HEK293 (cell line): ENCODE data around the gene TK1.

Source experiments
- BCL11A ChIP-seq: fragments of 450-650 bp; formaldehyde crosslinking; IDR thresholded peaks from 2 replicates; pipeline ENCODE4 v1.5.1; 2016; ENCODE audit warnings: low read depth, missing biosample characterization, missing genetic modification characterization
- EGR2 ChIP-seq: fragments of 450-650 bp; formaldehyde crosslinking; IDR thresholded peaks from 2 replicates; pipeline ENCODE4 v1.5.1; 2016; ENCODE audit warnings: low read depth, missing biosample characterization, missing genetic modification characterization
- IKZF3 ChIP-seq: fragments of 450-650 bp; IDR thresholded peaks from 2 replicates; pipeline ENCODE4 v1.5.0; 2018; ENCODE audit warnings: missing biosample characterization, mild to moderate bottlenecking, missing genetic modification characterization, moderate library complexity
- KLF1 ChIP-seq: fragments of 450-650 bp; formaldehyde crosslinking; IDR thresholded peaks from 2 replicates; pipeline ENCODE4 v1.5.1; 2016; ENCODE audit warnings: missing biosample characterization, missing genetic modification characterization
- MEIS1 ChIP-seq: sonication (generic); formaldehyde crosslinking; IDR thresholded peaks from 2 replicates; pipeline ENCODE4 v1.8.1; 2022; ENCODE audit warnings: missing genetic modification reagents, mild to moderate bottlenecking, borderline replicate concordance
- PRDM1 ChIP-seq: fragments of 450-650 bp; formaldehyde crosslinking; IDR thresholded peaks from 2 replicates; pipeline ENCODE4; 2016; ENCODE audit warnings: missing biosample characterization, missing genetic modification characterization
- ZBTB11 ChIP-seq: fragments of 450-650 bp; formaldehyde crosslinking; conservative IDR thresholded peaks from 2 replicates; pipeline ENCODE4 v1.5.1; 2016; ENCODE audit warnings: low read depth, missing biosample characterization, missing genetic modification characterization
- ZBTB20 ChIP-seq: fragments of 450-650 bp; formaldehyde crosslinking; IDR thresholded peaks from 2 replicates; pipeline ENCODE4 v1.5.1; 2016; ENCODE audit warnings: missing biosample characterization, missing genetic modification characterization
- ZBTB21 ChIP-seq: fragments of 450-650 bp; formaldehyde crosslinking; IDR thresholded peaks from 2 replicates; pipeline ENCODE4 v1.5.1; 2017; ENCODE audit warnings: missing biosample characterization, missing genetic modification characterization
- ZEB2 ChIP-seq: fragments of 450-650 bp; formaldehyde crosslinking; IDR thresholded peaks from 2 replicates; pipeline ENCODE4 v1.5.1; 2016; ENCODE audit warnings: missing biosample characterization, missing genetic modification characterization
- ZFHX2 ChIP-seq: fragments of 450-650 bp; formaldehyde crosslinking; conservative IDR thresholded peaks from 2 replicates; pipeline ENCODE4 v1.5.1; 2016; ENCODE audit warnings: missing biosample characterization, missing genetic modification characterization
- ZFP3 ChIP-seq: fragments of 450-650 bp; formaldehyde crosslinking; IDR thresholded peaks from 2 replicates; pipeline ENCODE4 v1.5.1; 2016; ENCODE audit warnings: low read depth, missing biosample characterization, missing genetic modification characterization
- ZNF23 ChIP-seq: fragments of 450-650 bp; formaldehyde crosslinking; IDR thresholded peaks from 2 replicates; pipeline ENCODE4 v1.5.1; 2016; ENCODE audit warnings: missing biosample characterization, missing genetic modification characterization, borderline replicate concordance
- ZNF398 ChIP-seq: fragments of 450-650 bp; formaldehyde crosslinking; IDR thresholded peaks from 2 replicates; pipeline ENCODE4 v1.5.1; 2017; ENCODE audit warnings: missing biosample characterization, missing genetic modification characterization
- ZNF423 ChIP-seq: fragments of 450-650 bp; formaldehyde crosslinking; IDR thresholded peaks from 2 replicates; pipeline ENCODE4 v1.5.1; 2016; ENCODE audit warnings: missing biosample characterization, missing genetic modification characterization
- ZNF473 ChIP-seq: fragments of 450-650 bp; formaldehyde crosslinking; IDR thresholded peaks from 2 replicates; pipeline ENCODE4 v1.5.1; 2017; ENCODE audit warnings: missing biosample characterization, missing genetic modification characterization
- ZNF518A ChIP-seq: fragments of 450-650 bp; formaldehyde crosslinking; conservative IDR thresholded peaks from 2 replicates; pipeline ENCODE4 v1.5.1; 2016; ENCODE audit warnings: low read depth, missing biosample characterization, missing genetic modification characterization
- ZNF600 ChIP-seq: fragments of 450-650 bp; formaldehyde crosslinking; IDR thresholded peaks from 2 replicates; pipeline ENCODE4 v1.5.1; 2016; ENCODE audit warnings: missing biosample characterization, missing genetic modification characterization
- ZSCAN16 ChIP-seq: fragments of 450-650 bp; formaldehyde crosslinking; IDR thresholded peaks from 2 replicates; pipeline ENCODE4 v1.5.1; 2016; ENCODE audit warnings: missing biosample characterization, missing genetic modification characterization
- ZSCAN30 ChIP-seq: fragments of 450-650 bp; IDR thresholded peaks from 2 replicates; pipeline ENCODE4 v1.5.1; 2018; ENCODE audit warnings: missing biosample characterization, mild to moderate bottlenecking, missing genetic modification characterization, moderate library complexity
- TF ChIP-seq, protein P1 (sequence below): fragments of 450-650 bp; formaldehyde crosslinking; IDR thresholded peaks from 2 replicates; pipeline ENCODE4 v1.5.1; 2016; ENCODE audit warnings: missing biosample characterization, missing genetic modification characterization
- TF ChIP-seq, protein P2 (sequence below): fragments of 450-650 bp; formaldehyde crosslinking; IDR thresholded peaks from 2 replicates; pipeline ENCODE4 v1.5.1; 2017; ENCODE audit warnings: missing biosample characterization, missing genetic modification characterization

Gene TK1

DNA sequence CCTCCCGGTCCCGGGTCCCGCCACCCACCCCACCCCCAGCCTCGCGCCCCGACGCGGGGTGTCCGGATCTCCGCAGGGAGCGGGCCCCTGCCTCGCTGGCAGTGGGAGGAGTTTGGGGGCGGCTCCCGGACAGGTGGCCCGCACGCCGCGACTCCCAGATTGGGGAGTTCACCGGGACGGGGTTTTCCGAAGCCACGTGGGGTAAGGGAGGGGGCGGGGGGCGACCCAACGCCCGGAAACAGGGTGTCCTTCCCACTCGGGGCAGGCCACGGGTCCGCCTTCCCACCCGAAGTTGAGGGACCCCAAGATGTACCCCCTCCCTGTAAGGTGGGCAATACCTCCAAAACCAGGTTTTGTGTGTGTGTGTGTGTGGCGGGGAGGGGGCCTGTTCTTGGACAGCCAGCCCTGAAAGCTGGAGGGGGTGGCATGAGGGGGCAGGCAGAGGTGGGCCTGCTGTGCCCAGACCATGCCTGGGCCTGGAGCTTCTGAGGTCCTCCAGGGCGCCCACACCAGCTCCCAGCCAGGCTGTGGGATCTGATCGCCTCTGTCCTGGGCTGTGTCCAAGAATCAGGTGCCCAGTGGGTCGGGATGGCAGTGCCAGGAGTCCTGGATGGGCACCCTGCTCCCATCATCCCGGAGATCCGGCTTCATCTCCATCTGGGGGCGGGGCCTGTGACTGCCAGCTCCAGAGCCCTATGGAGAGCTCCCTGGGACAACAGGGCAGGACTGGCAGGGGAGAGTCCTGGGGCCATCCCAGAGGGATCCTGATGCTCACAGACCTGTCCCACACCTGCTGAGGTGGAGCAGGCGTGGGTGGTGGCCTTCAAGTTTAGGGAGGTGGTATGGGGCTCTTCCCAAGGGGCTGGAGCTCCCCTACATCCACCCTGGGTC, 17.7 kb downstream of the TK1 start (continued):
- peak; percentile 61 for TF ChIP-seq EGR2 (tag by site-specific recombination)
- TF ChIP-seq ZNF398 (tag by site-specific recombination) = peak; percentile 62
- TF ChIP-seq ZNF423 (tag by site-specific recombination) = peak; percentile 52; the same call in 1 of the 2 replicates
- no peak for TF ChIP-seq MEIS1 (CRISPR knock-in tag)
- TF ChIP-seq, protein P1, sequence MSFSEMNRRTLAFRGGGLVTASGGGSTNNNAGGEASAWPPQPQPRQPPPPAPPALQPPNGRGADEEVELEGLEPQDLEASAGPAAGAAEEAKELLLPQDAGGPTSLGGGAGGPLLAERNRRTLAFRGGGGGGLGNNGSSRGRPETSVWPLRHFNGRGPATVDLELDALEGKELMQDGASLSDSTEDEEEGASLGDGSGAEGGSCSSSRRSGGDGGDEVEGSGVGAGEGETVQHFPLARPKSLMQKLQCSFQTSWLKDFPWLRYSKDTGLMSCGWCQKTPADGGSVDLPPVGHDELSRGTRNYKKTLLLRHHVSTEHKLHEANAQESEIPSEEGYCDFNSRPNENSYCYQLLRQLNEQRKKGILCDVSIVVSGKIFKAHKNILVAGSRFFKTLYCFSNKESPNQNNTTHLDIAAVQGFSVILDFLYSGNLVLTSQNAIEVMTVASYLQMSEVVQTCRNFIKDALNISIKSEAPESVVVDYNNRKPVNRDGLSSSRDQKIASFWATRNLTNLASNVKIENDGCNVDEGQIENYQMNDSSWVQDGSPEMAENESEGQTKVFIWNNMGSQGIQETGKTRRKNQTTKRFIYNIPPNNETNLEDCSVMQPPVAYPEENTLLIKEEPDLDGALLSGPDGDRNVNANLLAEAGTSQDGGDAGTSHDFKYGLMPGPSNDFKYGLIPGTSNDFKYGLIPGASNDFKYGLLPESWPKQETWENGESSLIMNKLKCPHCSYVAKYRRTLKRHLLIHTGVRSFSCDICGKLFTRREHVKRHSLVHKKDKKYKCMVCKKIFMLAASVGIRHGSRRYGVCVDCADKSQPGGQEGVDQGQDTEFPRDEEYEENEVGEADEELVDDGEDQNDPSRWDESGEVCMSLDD (tag by site-specific recombination) = peak; percentile 79
- TF ChIP-seq ZNF518A (tag by site-specific recombination) = no peak
- TF ChIP-seq KLF1 (tag by site-specific recombination) = peak; percentile 51; the same call in 1 of the 2 replicates
- TF ChIP-seq ZBTB20 (tag by site-specific recombination) = peak; percentile 6
- no peak for TF ChIP-seq PRDM1 (tag by site-specific recombination)
- peak; percentile 74 for TF ChIP-seq ZFHX2 (tag by site-specific recombination)
- TF ChIP-seq IKZF3 (tag by site-specific recombination) = peak; percentile 92
- no peak for TF ChIP-seq ZSCAN30 (tag by site-specific recombination)
- 0 out of 2 replicates have a peak, but pooled peaks have one; percentile 36 for TF ChIP-seq ZEB2 (tag by site-specific recombination)
- no peak for TF ChIP-seq ZBTB21 (tag by site-specific recombination)
- TF ChIP-seq ZNF23 (tag by site-specific recombination) = no peak
- no peak for TF ChIP-seq ZSCAN16 (tag by site-specific recombination)
- no peak for TF ChIP-seq ZNF473 (tag by site-specific recombination)
- TF ChIP-seq, protein P2, sequence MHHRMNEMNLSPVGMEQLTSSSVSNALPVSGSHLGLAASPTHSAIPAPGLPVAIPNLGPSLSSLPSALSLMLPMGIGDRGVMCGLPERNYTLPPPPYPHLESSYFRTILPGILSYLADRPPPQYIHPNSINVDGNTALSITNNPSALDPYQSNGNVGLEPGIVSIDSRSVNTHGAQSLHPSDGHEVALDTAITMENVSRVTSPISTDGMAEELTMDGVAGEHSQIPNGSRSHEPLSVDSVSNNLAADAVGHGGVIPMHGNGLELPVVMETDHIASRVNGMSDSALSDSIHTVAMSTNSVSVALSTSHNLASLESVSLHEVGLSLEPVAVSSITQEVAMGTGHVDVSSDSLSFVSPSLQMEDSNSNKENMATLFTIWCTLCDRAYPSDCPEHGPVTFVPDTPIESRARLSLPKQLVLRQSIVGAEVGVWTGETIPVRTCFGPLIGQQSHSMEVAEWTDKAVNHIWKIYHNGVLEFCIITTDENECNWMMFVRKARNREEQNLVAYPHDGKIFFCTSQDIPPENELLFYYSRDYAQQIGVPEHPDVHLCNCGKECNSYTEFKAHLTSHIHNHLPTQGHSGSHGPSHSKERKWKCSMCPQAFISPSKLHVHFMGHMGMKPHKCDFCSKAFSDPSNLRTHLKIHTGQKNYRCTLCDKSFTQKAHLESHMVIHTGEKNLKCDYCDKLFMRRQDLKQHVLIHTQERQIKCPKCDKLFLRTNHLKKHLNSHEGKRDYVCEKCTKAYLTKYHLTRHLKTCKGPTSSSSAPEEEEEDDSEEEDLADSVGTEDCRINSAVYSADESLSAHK (tag by site-specific recombination) = no peak
- no peak for TF ChIP-seq BCL11A (tag by site-specific recombination)
- peak; percentile 80 for TF ChIP-seq ZNF600 (tag by site-specific recombination)
- TF ChIP-seq ZFP3 (tag by site-specific recombination) = no peak
- no peak for TF ChIP-seq ZBTB11 (tag by site-specific recombination)
